Activated naive CD4-positive, alpha-beta T cell (primary cell): ENCODE data around the gene AKNA.

Source experiments
- DNase-seq, 4 experiments: peaks; one replicate each; lab custom pipeline; 2025; lab: John Stamatoyannopoulos, UW

AKNA gene

GRCh38 chr9:114376586-114377445 is 11.0 kb downstream of the AKNA start:
- no peak for DNase-seq

GRCh38 chr9:114375386-114376175 is 12.2 kb downstream of the AKNA start:
- no peak for DNase-seq

- no peak for DNase-seq
Observed at GRCh38 chr9:114374936-114375335, 12.8 kb downstream of the AKNA start.

- DNase-seq: no peak
Observed at GRCh38 chr9:114373960-114374730, 13.6 kb downstream of the AKNA start.

GRCh38 chr9:114372921-114373448 is 14.8 kb downstream of the AKNA start:
- DNase-seq: peak; percentile 24 to 74 (median 50)

- DNase-seq: peak in 1 of 4 experiments; percentile 10
Observed at GRCh38 chr9:114371973-114372917, 15.5 kb downstream of the AKNA start.

GRCh38 chr9:114371343-114371944 is 16.3 kb downstream of the AKNA start:
- no peak for DNase-seq

- DNase-seq: no peak
Observed at GRCh38 chr9:114370968-114371320, 16.8 kb downstream of the AKNA start.

- DNase-seq: no peak
Observed at GRCh38 chr9:114370251-114370967, 17.4 kb downstream of the AKNA start.

GRCh38 chr9:114369216-114370130 is 18.3 kb downstream of the AKNA start:
- DNase-seq: no peak

GRCh38 chr9:114367772-114368569 is 19.8 kb downstream of the AKNA start:
- DNase-seq: no peak

GRCh38 chr9:114367366-114367765 is 20.4 kb downstream of the AKNA start:
- no peak for DNase-seq

GRCh38 chr9:114366334-114367128 is 21.3 kb downstream of the AKNA start:
- DNase-seq: no peak

- no peak for DNase-seq
Observed at GRCh38 chr9:114365194-114365593, 22.6 kb downstream of the AKNA start.

GRCh38 chr9:114364134-114365041 is 23.4 kb downstream of the AKNA start:
- DNase-seq: no peak

GRCh38 chr9:114363424-114363823 is 24.4 kb downstream of the AKNA start:
- DNase-seq: no peak
